Measurements from ENCODE around the gene GPRC5B.

GPRC5B gene

GRCh38 chr16:19810817-19811731 is 73.6 kb downstream of the GPRC5B start:
- H3K9ac ChIP-seq (ENCODE audit: low read depth, low read length, poor library complexity, severe bottlenecking): no peak overlapping the region
- no peaks in the 10 kb centered on the region for H3K4me1 ChIP-seq (ENCODE audit: insufficient read depth, low read length, poor library complexity, severe bottlenecking)
- H3K9me2 ChIP-seq (replicated peaks; ENCODE audit: low read depth, low read length): no peaks in the 10 kb centered on the region
- no peaks in the 10 kb centered on the region for H3F3A ChIP-seq (ENCODE audit: low read depth)
- H3K36me3 ChIP-seq (ENCODE audit: insufficient read depth, low read length): no peaks in the 10 kb centered on the region
- 0 out of 2 replicates have a peak, but pooled peaks cover 3% of the 10 kb centered on the region for H3K9me3 ChIP-seq (ENCODE audit: insufficient read depth, low read depth, low read length)
- no peaks in the 10 kb centered on the region for H3K79me2 ChIP-seq (ENCODE audit: insufficient read depth, low read length)
- no peak overlapping the region for H3K4me3 ChIP-seq (ENCODE audit: low read length, poor library complexity, severe bottlenecking)
- H3K27me3 ChIP-seq (ENCODE audit: insufficient read depth, low read length, poor library complexity, severe bottlenecking): no peaks in the 10 kb centered on the region
- H4K20me1 ChIP-seq (ENCODE audit: insufficient read depth, low read length, poor library complexity, severe bottlenecking): no peaks in the 10 kb centered on the region
- TF ChIP-seq EZH2phosphoT487 (IDR thresholded peaks at IDR 0.05; ENCODE audit: borderline replicate concordance): no peak
- TF ChIP-seq CTCF (conservative IDR thresholded peaks at IDR 0.05; ENCODE audit: low read length): no peak
- H3K4me2 ChIP-seq (ENCODE audit: low read depth, low read length, poor library complexity, severe bottlenecking): no peak overlapping the region
- H2AFZ ChIP-seq (ENCODE audit: low read length): no peak overlapping the region

- Histone ChIP-seq H3K9ac (ENCODE audit: low read depth, low read length, poor library complexity, severe bottlenecking) (no peak overlapping the region), H3K36me3 (ENCODE audit: insufficient read depth, low read length) (no peaks in the 10 kb centered on the region)
Measured at GRCh38 chr16:19809693-19810092, 75.0 kb downstream of the GPRC5B start.

GRCh38 chr16:19809121-19809635 is 75.5 kb downstream of the GPRC5B start:
- H3F3A ChIP-seq (ENCODE audit: low read depth): no peaks in the 10 kb centered on the region
- no peak overlapping the region for H2AFZ ChIP-seq (ENCODE audit: low read length)
- H3K9me2 ChIP-seq (replicated peaks; ENCODE audit: low read depth, low read length): no peaks in the 10 kb centered on the region
- no peak overlapping the region for H3K9ac ChIP-seq (ENCODE audit: low read depth, low read length, poor library complexity, severe bottlenecking)
- H3K27me3 ChIP-seq (ENCODE audit: insufficient read depth, low read length, poor library complexity, severe bottlenecking): no peaks in the 10 kb centered on the region
- TF ChIP-seq CTCF (conservative IDR thresholded peaks at IDR 0.05; ENCODE audit: low read length): no peak
- TF ChIP-seq EZH2phosphoT487 (IDR thresholded peaks at IDR 0.05; ENCODE audit: borderline replicate concordance): no peak
- no peaks in the 10 kb centered on the region for H3K79me2 ChIP-seq (ENCODE audit: insufficient read depth, low read length)
- H4K20me1 ChIP-seq (ENCODE audit: insufficient read depth, low read length, poor library complexity, severe bottlenecking): no peaks in the 10 kb centered on the region
- 0 out of 2 replicates have a peak, but pooled peaks cover 3% of the 10 kb centered on the region for H3K9me3 ChIP-seq (ENCODE audit: insufficient read depth, low read depth, low read length)
- no peak overlapping the region for H3K4me3 ChIP-seq (ENCODE audit: low read length, poor library complexity, severe bottlenecking)
- no peaks in the 10 kb centered on the region for H3K4me1 ChIP-seq (ENCODE audit: insufficient read depth, low read length, poor library complexity, severe bottlenecking)
- no peaks in the 10 kb centered on the region for H3K36me3 ChIP-seq (ENCODE audit: insufficient read depth, low read length)
- no peak overlapping the region for H3K4me2 ChIP-seq (ENCODE audit: low read depth, low read length, poor library complexity, severe bottlenecking)

More at GRCh38 chr16:19809693-19810092, 75.0 kb downstream of the GPRC5B start:
- Histone ChIP-seq H3K9me2 (replicated peaks; ENCODE audit: low read depth, low read length) (no peaks in the 10 kb centered on the region), H3K4me2 (ENCODE audit: low read depth, low read length, poor library complexity, severe bottlenecking) (no peak overlapping the region), H2AFZ (ENCODE audit: low read length) (no peak overlapping the region), H3K4me1 (ENCODE audit: insufficient read depth, low read length, poor library complexity, severe bottlenecking) (no peaks in the 10 kb centered on the region), H3K4me3 (ENCODE audit: low read length, poor library complexity, severe bottlenecking) (no peak overlapping the region), H3F3A (ENCODE audit: low read depth) (no peaks in the 10 kb centered on the region), H3K79me2 (ENCODE audit: insufficient read depth, low read length) (no peaks in the 10 kb centered on the region), H3K9me3 (ENCODE audit: insufficient read depth, low read depth, low read length) (0 out of 2 replicates have a peak, but pooled peaks cover 3% of the 10 kb centered on the region), H4K20me1 (ENCODE audit: insufficient read depth, low read length, poor library complexity, severe bottlenecking) (no peaks in the 10 kb centered on the region), H3K27me3 (ENCODE audit: insufficient read depth, low read length, poor library complexity, severe bottlenecking) (no peaks in the 10 kb centered on the region)
- TF ChIP-seq EZH2phosphoT487 (IDR thresholded peaks at IDR 0.05; ENCODE audit: borderline replicate concordance): no peak
- no peak for TF ChIP-seq CTCF (conservative IDR thresholded peaks at IDR 0.05; ENCODE audit: low read length)
